Heart right ventricle (tissue), 16 donors: ENCODE measurements around the gene CYTH2. TPM values are rescaled to one million over a fixed set of nuclear protein-coding genes. Genes with fewer than 3 reads are reported as not detected.
A peak's percentile ranks its signal among the peaks of the same experiment; 100 is the strongest.

Experiments
- ATAC-seq, 8 donors: fragments of 200-7000 bp; cut with Tn5 transposase; one replicate each; pipeline ENCODE4 v1.9.1; 2020; ENCODE audit warnings: mild to moderate bottlenecking in 8 of 8, moderate library complexity in 8 of 8, moderate number of reproducible peaks in 1 of 8
- DNase-seq, 2 donors: peaks; one replicate each; pipeline ENCODE4 v3.0.0-alpha.2; 2020
- H3K27ac ChIP-seq, 10 donors: fragments of 200-600 bp; sonication (generic) in 2 of 10; one replicate each; pipeline versions ENCODE4 v1.5.0 to v1.8.0; 2020 to 2022; ENCODE audit warnings: mild to moderate bottlenecking in 3 of 10
- H3K27me3 ChIP-seq, 7 donors: fragments of 200-600 bp; one replicate each; pipeline ENCODE4 v1.8.0; 2021 to 2022; ENCODE audit warnings: mild to moderate bottlenecking in 2 of 7
- H3K36me3 ChIP-seq, 9 donors: fragments of 200-600 bp; sonication (generic) in 1 of 9; one replicate each; pipeline versions ENCODE4 v1.5.0 to v1.8.0; 2020 to 2022; ENCODE audit warnings: mild to moderate bottlenecking in 2 of 9
- H3K4me1 ChIP-seq, 9 donors: fragments of 200-600 bp; sonication (generic) in 1 of 9; one replicate each; pipeline versions ENCODE4 v1.5.0 to v1.8.0; 2020 to 2022; ENCODE audit warnings: mild to moderate bottlenecking in 4 of 9
- H3K4me3 ChIP-seq, 10 donors: fragments of 200-600 bp; sonication (generic) in 2 of 10; one replicate each; pipeline versions ENCODE4 v1.5.0 to v1.8.0; 2020 to 2022; ENCODE audit warnings: mild to moderate bottlenecking in 7 of 10, moderate library complexity in 2 of 10
- H3K9me3 ChIP-seq, 11 donors: fragments of 200-600 bp in 10 of 11; sonication (generic) in 2 of 11; one replicate each; pipeline versions ENCODE4 v1.5.0 to v1.8.0; 2013 to 2022; ENCODE audit warnings: mild to moderate bottlenecking in 2 of 11, control low read depth in 1 of 11, moderate library complexity in 1 of 11
- WGBS, 2 donors: extraction: QIAGEN DNeasy Blood & Tissue Kit; methylation state at CpG; one replicate each; pipeline ENCODE4 v1.1.7; 2013; ENCODE audit warnings: inconsistent platforms in 1 of 2; 5-methylcytosine and 5-hydroxymethylcytosine counted together
- intact Hi-C, 10 donors: fragments of 100-400 bp; cut with DNase I; formaldehyde crosslinking; loops; one replicate each; pipeline versions ENCODE4 v1.11.1 to v1.14.2; 2022
- polyA plus RNA-seq, 2 donors: library from polyadenylated mRNA; stranded (reverse); fragments of 200-250 nt; gene quantifications; one replicate each; pipeline ENCODE4 v1.2.3, GENCODE V29; 2013
- total RNA-seq, 10 donors: library from RNA; stranded (reverse); fragmentation: NEBNext Ultra II Directional in 3 of 10; extraction: Animal tissue kit (Norgen Biotek cat#: 25700) in 3 of 10; gene quantifications; one replicate each; pipeline versions ENCODE4 v1.2.1 to v1.2.4, GENCODE V29; 2021 to 2023
- TF ChIP-seq, protein P1 (sequence below), 9 donors: fragments of 200-600 bp; sonication (generic) in 2 of 9; IDR thresholded peaks; one replicate each; pipeline versions ENCODE4 v1.5.0 to v1.8.0; 2021 to 2022; ENCODE audit warnings: antibody characterized with exemption in 9 of 9, mild to moderate bottlenecking in 5 of 9, moderate library complexity in 1 of 9
- donor health status: Arrhythmogenic right ventricular cardiomyopathy.
- donor health status: ischemic (EF 13 %, LVEDD 7.1; RV severe dilation, severe dysfunction).
- donor health status: healthy with polysubstance abuse.
- donor health status: DM: no; HTN: yes; CAD: no.
- donor health status: DM: no; HTN: no; CAD: no.
- donor health status: ischemic (EF 25% LVEDD 6.9; RV normal size, moderate dysfunction).
- donor health status: ischemic (EF 25% LVEDD 5.7; RV mildly dilated, moderate dysfunction).
- donor health status: healthy.
- donor health status: DM: yes; HTN: yes; CAD: no.
- donor health status: Ischemic cardiomyopathy.
- donor health status: ischemic (EF 35%, LVEDD 5.7; RV mildly dilated, moderate dysfunction).
- donor health status: nonischemic (EF 11% LVEDD 7.7; RV severe dilation, severe dysfunction).
- donor health status: DM: yes; HTN: yes; CAD: no.
- donor health status: PGD.
- donor health status: ischemic (EF 29% LVEDD 5.4; RV normal size, mild dysfunction).
- donor health status: nonischemic (EF 23%, LVEDD 6.1; RV moderate dilation, normal function).

CYTH2 gene
- total and polyA plus RNA-seq, 12 donors: 25.8 to 41.9 (median 32.2) TPM

DNA sequence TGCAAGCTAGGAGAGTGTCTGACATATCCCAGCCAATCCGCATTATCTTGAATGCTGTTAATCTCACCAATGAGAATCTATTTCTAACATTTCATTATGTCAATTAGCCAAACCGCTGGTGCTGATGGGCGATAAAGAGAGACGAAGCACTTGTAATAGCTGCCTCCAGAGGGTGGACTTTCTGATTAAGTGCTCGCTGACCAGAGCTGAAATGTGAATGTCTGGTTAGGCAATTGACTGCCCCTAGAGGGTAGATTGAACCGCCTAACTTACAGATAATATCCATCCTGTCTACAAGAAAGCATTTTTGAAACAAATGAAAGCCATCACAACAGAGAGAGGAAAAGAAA is 23.9 kb upstream of the CYTH2 start:
- H3K4me3 ChIP-seq: peak overlapping the region; percentile 78 to 99 (median 90)
- H3K9me3 ChIP-seq: no peaks in the 10 kb centered on the region
- H3K36me3 ChIP-seq: peaks cover 0 to 33% (median 17%) of the 10 kb centered on the region in 9 donors
- intact Hi-C loops: loop anchor here in 1 of 10 donors (2.0 kb wide), 1 partner anchor 54 kb away; the partner anchor contains the start of gene KDELR1
- ATAC-seq (peak; percentile 62 to 86 (median 75)), DNase-seq (peak in 1 of 2 donors; percentile 47)
- H3K27ac ChIP-seq: peak overlapping the region; percentile 79 to 94 (median 90)
- peaks cover 4 to 32% (median 24%) of the 10 kb centered on the region in 9 donors for H3K4me1 ChIP-seq
- TF ChIP-seq, protein P1, sequence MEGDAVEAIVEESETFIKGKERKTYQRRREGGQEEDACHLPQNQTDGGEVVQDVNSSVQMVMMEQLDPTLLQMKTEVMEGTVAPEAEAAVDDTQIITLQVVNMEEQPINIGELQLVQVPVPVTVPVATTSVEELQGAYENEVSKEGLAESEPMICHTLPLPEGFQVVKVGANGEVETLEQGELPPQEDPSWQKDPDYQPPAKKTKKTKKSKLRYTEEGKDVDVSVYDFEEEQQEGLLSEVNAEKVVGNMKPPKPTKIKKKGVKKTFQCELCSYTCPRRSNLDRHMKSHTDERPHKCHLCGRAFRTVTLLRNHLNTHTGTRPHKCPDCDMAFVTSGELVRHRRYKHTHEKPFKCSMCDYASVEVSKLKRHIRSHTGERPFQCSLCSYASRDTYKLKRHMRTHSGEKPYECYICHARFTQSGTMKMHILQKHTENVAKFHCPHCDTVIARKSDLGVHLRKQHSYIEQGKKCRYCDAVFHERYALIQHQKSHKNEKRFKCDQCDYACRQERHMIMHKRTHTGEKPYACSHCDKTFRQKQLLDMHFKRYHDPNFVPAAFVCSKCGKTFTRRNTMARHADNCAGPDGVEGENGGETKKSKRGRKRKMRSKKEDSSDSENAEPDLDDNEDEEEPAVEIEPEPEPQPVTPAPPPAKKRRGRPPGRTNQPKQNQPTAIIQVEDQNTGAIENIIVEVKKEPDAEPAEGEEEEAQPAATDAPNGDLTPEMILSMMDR (IDR thresholded peaks at IDR 0.05): peak; percentile 11 to 70 (median 43)
- WGBS, 2 donors: 3 to 5% methylated on average over 6 of the region's 6 CpGs
- H3K27me3 ChIP-seq: peaks cover 0 to 40% (median 27%) of the 10 kb centered on the region in 7 donors

DNA sequence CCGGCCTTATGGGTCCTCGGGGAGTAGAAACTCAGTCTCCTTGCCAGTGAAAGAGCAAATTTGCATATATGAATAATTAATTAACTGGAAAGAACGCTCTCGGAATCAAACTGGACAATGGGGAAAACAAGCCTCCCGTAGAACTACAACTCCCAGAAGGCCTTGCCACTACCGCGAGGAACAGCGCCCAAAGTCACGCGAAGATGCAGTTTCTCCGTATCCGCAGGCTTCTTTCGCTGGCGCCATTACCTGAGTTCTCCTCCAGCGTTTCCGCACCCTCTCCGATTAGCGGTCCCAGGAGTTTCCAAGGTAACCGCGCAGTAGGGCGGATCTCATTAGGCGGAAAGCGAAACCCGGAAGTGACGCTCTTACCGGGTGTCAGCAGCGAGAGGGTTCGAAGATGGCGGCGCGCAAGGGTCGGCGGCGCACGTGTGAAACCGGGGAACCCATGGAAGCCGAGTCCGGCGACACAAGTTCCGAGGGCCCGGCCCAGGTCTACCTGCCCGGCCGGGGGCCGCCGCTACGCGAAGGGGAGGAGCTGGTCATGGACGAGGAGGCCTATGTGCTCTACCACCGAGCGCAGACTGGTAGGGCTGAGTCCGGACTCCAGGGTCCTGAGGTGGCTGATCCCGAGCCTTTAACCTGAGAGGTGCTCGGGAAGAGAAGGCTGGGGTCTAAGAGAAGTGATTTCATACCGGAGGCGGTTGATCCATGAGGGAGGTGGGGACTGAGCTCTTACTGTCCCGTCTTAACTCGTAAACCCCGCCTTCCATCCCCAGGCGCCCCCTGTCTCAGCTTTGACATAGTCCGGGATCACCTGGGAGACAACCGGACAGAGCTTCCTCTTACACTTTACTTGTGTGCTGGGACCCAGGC is 23.3 kb upstream of the CYTH2 start, which contains the start of gene GRWD1:
Gene GRWD1, plus strand, starts transcription at position 378 of the 876 bp plus-strand sequence. Its CDS starts 23 bp downstream, at position 401.
- peak; percentile 80 to 92 for DNase-seq
- Histone ChIP-seq H3K27ac (peak within 1 kb of the TSS; percentile 79 to 94 (median 90)), H3K36me3 (peaks cover 0 to 40% (median 24%) of the 10 kb centered on the region in 9 donors), H3K27me3 (peaks cover 0 to 34% (median 21%) of the 10 kb centered on the region in 7 donors), H3K9me3 (no peaks in the 10 kb centered on the region), H3K4me3 (peak within 1 kb of the TSS; percentile 78 to 99 (median 90)), H3K4me1 (peaks cover 4 to 32% (median 24%) of the 10 kb centered on the region in 9 donors)
- peak; percentile 90 to 95 (median 94) for ATAC-seq
- TF ChIP-seq, protein P1 (IDR thresholded peaks at IDR 0.05): peak in 1 of 9 donors; percentile 2
- intact Hi-C loops: loop anchor here in 1 of 10 donors (2.0 kb wide), 1 partner anchor 55 kb away; the partner anchor contains the start of gene KDELR1
- 0% methylated on average over 61 of the region's 61 CpGs for WGBS, 2 donors

- intact Hi-C loops: no loop called here
Measured at GRCh38 chr19:48446579-48446978, 22.6 kb upstream of the CYTH2 start.

DNA sequence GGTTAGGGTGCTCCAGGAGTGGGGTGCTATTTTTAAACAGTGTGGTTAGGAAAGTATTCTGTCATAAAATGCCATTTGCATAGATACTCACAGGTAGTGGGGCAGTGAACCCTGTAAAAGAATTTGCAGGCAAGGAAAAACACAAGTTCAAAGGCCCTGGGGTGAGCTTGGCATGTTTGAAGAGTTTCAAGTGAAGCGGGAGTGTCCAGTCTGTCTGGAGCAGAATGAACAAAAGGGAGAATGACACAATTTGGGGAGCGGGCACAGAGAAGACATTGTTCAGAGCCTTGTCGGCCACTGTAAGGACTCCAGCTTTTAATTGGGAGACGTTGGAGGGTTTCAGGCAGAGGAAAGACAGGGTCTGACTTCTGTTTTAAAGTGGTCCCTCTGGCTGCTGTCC is 20.6 kb upstream of the CYTH2 start:
- Histone ChIP-seq H3K9me3 (no peaks in the 10 kb centered on the region), H3K27me3 (peaks cover 0 to 14% (median 7%) of the 10 kb centered on the region in 7 donors), H3K27ac (no peak overlapping the region), H3K4me1 (peaks cover 4 to 32% (median 24%) of the 10 kb centered on the region in 9 donors), H3K4me3 (no peak overlapping the region), H3K36me3 (peaks cover 0 to 67% (median 51%) of the 10 kb centered on the region in 9 donors)
- DNase-seq (no peak), ATAC-seq (no peak)
- intact Hi-C loops: no loop called here
- 94 to 95% methylated on average over 4 of the region's 4 CpGs for WGBS, 2 donors
- TF ChIP-seq, protein P1 (IDR thresholded peaks at IDR 0.05): no peak

More at GRCh38 chr19:48446579-48446978, 22.6 kb upstream of the CYTH2 start:
- TF ChIP-seq, protein P1 (IDR thresholded peaks at IDR 0.05): no peak
- Histone ChIP-seq H3K9me3 (no peaks in the 10 kb centered on the region), H3K4me3 (peak overlapping the region; percentile 78 to 99 (median 90)), H3K36me3 (peaks cover 0 to 47% (median 31%) of the 10 kb centered on the region in 9 donors), H3K27ac (peak overlapping the region in 7 of 10 donors; percentile 79 to 94 (median 92)), H3K4me1 (peaks cover 4 to 32% (median 24%) of the 10 kb centered on the region in 9 donors), H3K27me3 (peaks cover 0 to 26% (median 15%) of the 10 kb centered on the region in 7 donors)
- ATAC-seq: no peak
- no peak for DNase-seq
- WGBS, 2 donors: 81 to 83% methylated on average over 5 to 6 of the region's 7 CpGs
